Endothelial cell of umbilical vein (primary cell): ENCODE measurements around the gene HCK. TPM values are rescaled to one million over a fixed set of nuclear protein-coding genes. Genes with fewer than 3 reads are reported as not detected.

Experiments
- BruUV-seq: library from RNA; stranded (reverse); fragments of 400-500 nt; replicated peaks from 2 replicates; lab custom pipeline; 2021; lab: Mats Ljungman, UMichigan
- CTCF ChIA-PET: fragments of 300-600, 350-600 bp; sonication (Branson Sonifier 250); formaldehyde crosslinking; loops from one replicate; lab custom pipeline; 2021; ENCODE audit warnings: antibody characterized with exemption, inconsistent platforms; lab: Charles Lee
- POLR2A ChIA-PET: fragments of 300-600, 350-600 bp; sonication (Branson Sonifier 250); formaldehyde crosslinking; loops from one replicate; lab custom pipeline; 2021; ENCODE audit warnings: antibody characterized with exemption, inconsistent platforms; lab: Charles Lee
- DNase-seq: peaks from one replicate; pipeline ENCODE4 v3.0.0-alpha.2; 2011; ENCODE audit warnings: low read depth, low spot score
- FAIRE-seq: peaks from 2 replicates; lab custom pipeline; 2011; peaks lifted over from hg19 to GRCh38; lab: Jason Lieb, UNC
- H2AFZ ChIP-seq: 2 replicates; pipeline ENCODE4 v1.6.0; 2012; ENCODE audit warnings: low read depth, low read length, control low read depth, inconsistent platforms
- H3K27ac ChIP-seq: 2 replicates; pipeline ENCODE4 v1.5.1; 2011; ENCODE audit warnings: low read depth, mild to moderate bottlenecking, control low read depth, low read length, moderate library complexity; ENCODE audit not compliant: insufficient read depth
- H3K27me3 ChIP-seq, 2 experiments: 2 replicates each; pipeline versions ENCODE4 v1.6.0 to v1.6.1; 2011; ENCODE audit warnings: low read length in 2 of 2, mixed read lengths in 1 of 2; ENCODE audit not compliant: control insufficient read depth in 2 of 2, insufficient read depth in 2 of 2
- H3K36me3 ChIP-seq, 2 experiments: 2 replicates in 1 of 2; 3 replicates in 1 of 2; pipeline ENCODE4 v1.5.1; 2011; ENCODE audit warnings: low read length in 2 of 2, mild to moderate bottlenecking in 1 of 2, moderate library complexity in 1 of 2; ENCODE audit not compliant: control insufficient read depth in 2 of 2, insufficient read depth in 2 of 2; ENCODE audit errors: extremely low read depth in 1 of 2
- H3K4me1 ChIP-seq: 3 replicates; pipeline ENCODE4 v1.5.1; 2011; ENCODE audit warnings: mild to moderate bottlenecking, low read length; ENCODE audit not compliant: control insufficient read depth, insufficient read depth; ENCODE audit errors: extremely low read depth
- H3K4me2 ChIP-seq: 2 replicates; pipeline ENCODE4 v1.6.1; 2011; ENCODE audit warnings: low read length, control low read depth, mixed read lengths; ENCODE audit not compliant: insufficient read depth
- H3K4me3 ChIP-seq, 3 experiments: fragments of 200-600 bp in 1 of 3; sonication (generic), shearing (Covaris generic) in 1 of 3; replicated peaks in 1 of 3; 2 replicates each; pipeline ENCODE4 v1.5.1; 2011 to 2016; ENCODE audit warnings: control low read depth in 3 of 3, low read length in 3 of 3, mild to moderate bottlenecking in 2 of 3, inconsistent platforms in 1 of 3, low read depth in 1 of 3, moderate library complexity in 1 of 3; ENCODE audit not compliant: insufficient read depth in 1 of 3
- H3K79me2 ChIP-seq: 2 replicates; pipeline ENCODE4 v1.6.0; 2012; ENCODE audit warnings: low read length, inconsistent platforms; ENCODE audit not compliant: control insufficient read depth, insufficient read depth
- H3K9ac ChIP-seq: replicated peaks from 2 replicates; pipeline ENCODE3; 2011; ENCODE audit warnings: low read length, control low read depth; ENCODE audit not compliant: insufficient read depth; ENCODE audit errors: extremely low read depth
- H3K9me1 ChIP-seq: replicated peaks from 3 replicates; pipeline ENCODE4 v1.6.0; 2011; ENCODE audit warnings: mild to moderate bottlenecking, low read length; ENCODE audit not compliant: control insufficient read depth, insufficient read depth; ENCODE audit errors: extremely low read depth
- H3K9me3 ChIP-seq: replicated peaks from 2 replicates; pipeline ENCODE4 v1.5.1; 2012; ENCODE audit warnings: low read length, inconsistent platforms; ENCODE audit not compliant: control insufficient read depth, insufficient read depth
- H4K20me1 ChIP-seq: replicated peaks from 2 replicates; pipeline ENCODE3; 2011; ENCODE audit warnings: mild to moderate bottlenecking, low read length; ENCODE audit not compliant: control insufficient read depth, insufficient read depth; ENCODE audit errors: extremely low read depth
- EZH2 ChIP-seq: IDR thresholded peaks from 2 replicates; pipeline ENCODE4 v1.6.1; 2012; ENCODE audit warnings: borderline replicate concordance, low read depth, mild to moderate bottlenecking, moderate library complexity, low read length, inconsistent platforms; ENCODE audit not compliant: severe bottlenecking
- FOS ChIP-seq: IDR thresholded peaks from 2 replicates; pipeline ENCODE4 v1.6.1; 2011; ENCODE audit warnings: mild to moderate bottlenecking, low read length, moderate library complexity, borderline replicate concordance; ENCODE audit not compliant: insufficient read depth
- GATA2 ChIP-seq: IDR thresholded peaks from 2 replicates; pipeline ENCODE4 v1.7.0; 2011; ENCODE audit warnings: low read depth, mild to moderate bottlenecking, moderate library complexity, mixed read lengths, low read length; ENCODE audit not compliant: insufficient read length, insufficient read depth
- JUN ChIP-seq: IDR thresholded peaks from 2 replicates; pipeline ENCODE4 v1.6.1; 2011; ENCODE audit warnings: borderline replicate concordance, low read depth; ENCODE audit not compliant: insufficient read length, insufficient read depth
- MAX ChIP-seq: IDR thresholded peaks from 2 replicates; pipeline ENCODE4 v1.6.1; 2011; ENCODE audit not compliant: insufficient read depth, insufficient read length
- MYC ChIP-seq: IDR thresholded peaks from one replicate; pipeline ENCODE4 v1.6.1; 2011; ENCODE audit warnings: mild to moderate bottlenecking, low read depth, low read length
- POLR2A ChIP-seq: IDR thresholded peaks from 2 replicates; pipeline ENCODE4 v1.6.1; 2012; ENCODE audit warnings: low read depth, mild to moderate bottlenecking, control low read depth, low read length
- POLR2AphosphoS5 ChIP-seq: IDR thresholded peaks from 2 replicates; pipeline ENCODE4 v1.6.1; 2012; ENCODE audit warnings: low read depth, mild to moderate bottlenecking, control low read depth, low read length, moderate library complexity; ENCODE audit not compliant: insufficient read depth
- dilution Hi-C: fragments of 300-500 bp; cut with MboI; formaldehyde crosslinking; loops from one replicate; pipeline ENCODE4 v1.15.0; 2019; ENCODE audit warnings: low sequenced_read_pairs; ENCODE audit not compliant: extremely low pct_ligation_motif_present
- intact Hi-C: fragments of 100-400 bp; cut with micrococcal nuclease; formaldehyde crosslinking; loops from one replicate; pipeline ENCODE4 v1.10.0; 2022
- polyA plus RNA-seq, 4 experiments: library from polyadenylated mRNA; depleted of rRNA in 3 of 4; stranded (reverse) in 3 of 4; unstranded in 1 of 4; fragments of >200 nt; gene quantifications; 2 replicates each; pipeline versions ENCODE4 v1.2.1 to v1.2.3, GENCODE V29; 2011 to 2012; ENCODE audit warnings: missing spikeins in 1 of 4
- total RNA-seq: library from RNA; stranded (reverse); gene quantifications from 2 replicates; pipeline ENCODE4 v1.2.3, GENCODE V29; 2021
- TF ChIP-seq, protein P1 (sequence below), 2 donors: IDR thresholded peaks; 1 replicate in 1 of 2; 2 replicates in 1 of 2; pipeline ENCODE4 v1.5.1; 2011; ENCODE audit warnings: low read length in 2 of 2, mild to moderate bottlenecking in 2 of 2, moderate library complexity in 2 of 2, control low read depth in 1 of 2, inconsistent platforms in 1 of 2, low read depth in 1 of 2; ENCODE audit not compliant: insufficient read depth in 1 of 2; ENCODE audit errors: extremely low read depth in 1 of 2

HCK gene
- total and polyA plus RNA-seq, 2 donors (not counting 3 experiments of a cell fraction or from before 2014, with no cell fraction given) = not detected

DNA sequence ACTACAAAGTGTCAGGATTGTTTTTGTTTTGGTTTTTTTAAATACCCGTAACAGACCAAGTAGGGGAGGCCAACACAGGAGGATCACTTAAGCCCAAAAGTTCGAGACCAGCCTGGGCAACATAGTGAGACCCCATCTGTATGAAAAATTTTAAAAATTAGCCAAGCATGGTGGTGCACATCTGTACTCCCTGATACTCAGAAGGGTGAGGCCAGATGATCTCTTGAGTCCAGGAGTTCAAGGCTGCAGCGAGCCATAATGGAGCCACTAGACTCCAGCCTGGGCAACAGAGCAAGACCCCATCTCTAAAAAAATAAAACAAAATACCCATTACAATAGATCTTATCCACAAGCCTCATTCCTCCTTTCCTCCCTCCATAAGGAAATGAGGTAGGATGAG, 28.7 kb downstream of the HCK start:
- H3K9ac ChIP-seq = no peak overlapping the region
- H3K9me1 ChIP-seq = no peaks in the 10 kb centered on the region
- no peak overlapping the region for H3K4me2 ChIP-seq
- no peaks in the 10 kb centered on the region for H3K79me2 ChIP-seq
- ChIA-PET POLR2A (no interaction called here), CTCF (interaction anchor here (4.5 kb wide), 1 partner anchor 11 kb away, joined by 17 read pairs; no protein-coding TSS in a partner anchor)
- FAIRE-seq = no peak
- TF ChIP-seq POLR2AphosphoS5 = no peak
- no peak for TF ChIP-seq JUN
- TF ChIP-seq EZH2 = no peak
- no peak for TF ChIP-seq FOS
- TF ChIP-seq MYC = no peak
- TF ChIP-seq, protein P1, sequence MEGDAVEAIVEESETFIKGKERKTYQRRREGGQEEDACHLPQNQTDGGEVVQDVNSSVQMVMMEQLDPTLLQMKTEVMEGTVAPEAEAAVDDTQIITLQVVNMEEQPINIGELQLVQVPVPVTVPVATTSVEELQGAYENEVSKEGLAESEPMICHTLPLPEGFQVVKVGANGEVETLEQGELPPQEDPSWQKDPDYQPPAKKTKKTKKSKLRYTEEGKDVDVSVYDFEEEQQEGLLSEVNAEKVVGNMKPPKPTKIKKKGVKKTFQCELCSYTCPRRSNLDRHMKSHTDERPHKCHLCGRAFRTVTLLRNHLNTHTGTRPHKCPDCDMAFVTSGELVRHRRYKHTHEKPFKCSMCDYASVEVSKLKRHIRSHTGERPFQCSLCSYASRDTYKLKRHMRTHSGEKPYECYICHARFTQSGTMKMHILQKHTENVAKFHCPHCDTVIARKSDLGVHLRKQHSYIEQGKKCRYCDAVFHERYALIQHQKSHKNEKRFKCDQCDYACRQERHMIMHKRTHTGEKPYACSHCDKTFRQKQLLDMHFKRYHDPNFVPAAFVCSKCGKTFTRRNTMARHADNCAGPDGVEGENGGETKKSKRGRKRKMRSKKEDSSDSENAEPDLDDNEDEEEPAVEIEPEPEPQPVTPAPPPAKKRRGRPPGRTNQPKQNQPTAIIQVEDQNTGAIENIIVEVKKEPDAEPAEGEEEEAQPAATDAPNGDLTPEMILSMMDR (IDR thresholded peaks at IDR 0.05; ENCODE audit: extremely low read depth in 1 of 2, insufficient read depth in 1 of 2, low read depth in 1 of 2, low read length in 2 of 2) = no peak
- no peak for TF ChIP-seq POLR2A
- TF ChIP-seq GATA2 = no peak
- no peak for TF ChIP-seq MAX
- no peak overlapping the region for H3K27ac ChIP-seq
- no peak for DNase-seq
- peaks cover 1 to 3% of the 10 kb centered on the region in 2 experiments for H3K27me3 ChIP-seq
- intact Hi-C loops (no loop called here), dilution Hi-C loops (no loop called here)
- H3K36me3 ChIP-seq = no peaks in the 10 kb centered on the region
- peaks cover 3% of the 10 kb centered on the region for H3K4me1 ChIP-seq
- no TSS peak for BruUV-seq
- H2AFZ ChIP-seq = no peak overlapping the region
- no peaks in the 10 kb centered on the region for H3K9me3 ChIP-seq
- H3K4me3 ChIP-seq = no peak overlapping the region
- no peaks in the 10 kb centered on the region for H4K20me1 ChIP-seq
